HG03066 (cell line): Measurements from ENCODE around the gene PPP1R7.

Experiments
- ATAC-seq: cut with Tn5 transposase; IDR thresholded peaks from one replicate; pipeline ENCODE4 v1.9.1; 2021; ENCODE audit warnings: low read depth; ENCODE audit not compliant: unreplicated experiment

The PPP1R7 gene

GRCh38 chr2:241207641-241208040 is 57.4 kb downstream of the PPP1R7 start:
- ATAC-seq, result no peak

GRCh38 chr2:241208058-241208457 is 57.8 kb downstream of the PPP1R7 start:
- no peak for ATAC-seq

GRCh38 chr2:241209271-241209670 is 59.0 kb downstream of the PPP1R7 start:
- no peak for ATAC-seq

- ATAC-seq, result no peak
Observed at GRCh38 chr2:241211276-241211675, 61.0 kb downstream of the PPP1R7 start.

- ATAC-seq, result no peak
Observed at GRCh38 chr2:241213041-241213440, 62.8 kb downstream of the PPP1R7 start.

- ATAC-seq, result no peak
Observed at GRCh38 chr2:241213567-241213966, 63.3 kb downstream of the PPP1R7 start.

- ATAC-seq, result no peak
Observed at GRCh38 chr2:241214209-241214608, 63.9 kb downstream of the PPP1R7 start.

GRCh38 chr2:241214766-241215165 is 64.5 kb downstream of the PPP1R7 start:
- ATAC-seq, result no peak

- no peak for ATAC-seq
Observed at GRCh38 chr2:241215421-241215820, 65.2 kb downstream of the PPP1R7 start.

GRCh38 chr2:241216211-241216761 is 66.0 kb downstream of the PPP1R7 start:
- no peak for ATAC-seq

GRCh38 chr2:241217320-241218031 is 67.2 kb downstream of the PPP1R7 start:
- no peak for ATAC-seq

GRCh38 chr2:241218131-241219029 is 68.1 kb downstream of the PPP1R7 start:
- ATAC-seq, result no peak

GRCh38 chr2:241219030-241219382 is 68.7 kb downstream of the PPP1R7 start:
- ATAC-seq, result no peak

- ATAC-seq, result no peak
Observed at GRCh38 chr2:241219856-241220356, 69.6 kb downstream of the PPP1R7 start.

- no peak for ATAC-seq
Observed at GRCh38 chr2:241223211-241224017, 73.1 kb downstream of the PPP1R7 start.

- ATAC-seq, result no peak
Observed at GRCh38 chr2:241224018-241224850, 74.0 kb downstream of the PPP1R7 start.

GRCh38 chr2:241224851-241225438 is 74.7 kb downstream of the PPP1R7 start:
- no peak for ATAC-seq

- ATAC-seq, result no peak
Observed at GRCh38 chr2:241225545-241225944, 75.3 kb downstream of the PPP1R7 start.

GRCh38 chr2:241225983-241226382 is 75.7 kb downstream of the PPP1R7 start:
- ATAC-seq, result no peak
